Urinary bladder (tissue), 4 donors: Measurements from ENCODE around the gene CD300A. TPM values are rescaled to one million over a fixed set of nuclear protein-coding genes. Genes with fewer than 3 reads are reported as not detected.

Source experiments
- DNase-seq: peaks from one replicate; pipeline ENCODE4 v3.0.0-alpha.2; 2015; ENCODE audit errors: extremely low spot score
- H3K27ac ChIP-seq: one replicate; pipeline ENCODE4 v1.5.1; 2013; ENCODE audit warnings: low read depth, mild to moderate bottlenecking, moderate library complexity
- H3K36me3 ChIP-seq: one replicate; pipeline ENCODE4 v1.6.1; 2013; ENCODE audit warnings: mild to moderate bottlenecking, moderate library complexity; ENCODE audit not compliant: insufficient read depth
- H3K4me1 ChIP-seq: one replicate; pipeline ENCODE4 v1.6.1; 2013; ENCODE audit warnings: mild to moderate bottlenecking, moderate library complexity; ENCODE audit not compliant: insufficient read depth
- H3K4me3 ChIP-seq: one replicate; pipeline ENCODE4 v1.5.1; 2013; ENCODE audit warnings: low read depth, low read length
- WGBS: extraction: QIAGEN DNeasy Blood & Tissue Kit; methylation state at CpG from one replicate; pipeline ENCODE4 v1.1.7; 2013; 5-methylcytosine and 5-hydroxymethylcytosine counted together
- polyA plus RNA-seq: library from polyadenylated mRNA; stranded (reverse); fragments of 200-250 nt; gene quantifications from one replicate; pipeline ENCODE4 v1.2.3, GENCODE V29; 2013
- total RNA-seq: library from RNA; depleted of rRNA; stranded (reverse); fragments of >200 nt; gene quantifications from one replicate; pipeline ENCODE4 v1.2.3, GENCODE V29; 2014
- donor health status: healthy with polysubstance abuse.
- donor health status: healthy.

The CD300A gene
- total and polyA plus RNA-seq, 2 donors: 2.7 to 5.2 TPM

GRCh38 chr17:74431568-74432423, 34.6 kb upstream of the CD300A start, which contains the start of gene GPRC5C:
TSS of gene GPRC5C (plus strand) at chr17:74432088. CDS start at chr17:74439777, 7,689 bp downstream.
- under 1% methylated on average over 81 of the region's 81 CpGs for WGBS
- DNase-seq: peak; percentile 60

DNA sequence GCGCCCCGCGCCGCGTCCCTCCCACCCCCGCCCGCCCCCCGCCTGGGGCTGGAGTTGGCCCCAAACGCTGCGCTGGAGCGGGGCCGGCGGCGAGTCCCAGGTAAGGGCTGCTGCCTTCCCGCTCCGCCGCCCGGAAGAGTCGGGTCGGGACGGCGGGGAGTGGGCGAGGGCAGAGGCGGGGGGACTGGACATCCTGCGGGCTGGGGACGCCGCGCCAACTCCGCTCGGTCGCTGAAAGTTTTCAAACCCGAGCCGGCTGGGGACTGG, 34.1 kb upstream of the CD300A start:
- WGBS: under 1% methylated on average over 33 of the region's 33 CpGs
- H3K4me1 ChIP-seq: no peaks in the 10 kb centered on the region

More at GRCh38 chr17:74431568-74432423, 34.6 kb upstream of the CD300A start, which contains the start of gene GPRC5C:
- peak within 1 kb of the TSS; percentile 80 for H3K4me3 ChIP-seq
- H3K4me1 ChIP-seq: no peaks in the 10 kb centered on the region
- no peaks in the 10 kb centered on the region for H3K36me3 ChIP-seq
- peak within 1 kb of the TSS; percentile 98 for H3K27ac ChIP-seq

DNA sequence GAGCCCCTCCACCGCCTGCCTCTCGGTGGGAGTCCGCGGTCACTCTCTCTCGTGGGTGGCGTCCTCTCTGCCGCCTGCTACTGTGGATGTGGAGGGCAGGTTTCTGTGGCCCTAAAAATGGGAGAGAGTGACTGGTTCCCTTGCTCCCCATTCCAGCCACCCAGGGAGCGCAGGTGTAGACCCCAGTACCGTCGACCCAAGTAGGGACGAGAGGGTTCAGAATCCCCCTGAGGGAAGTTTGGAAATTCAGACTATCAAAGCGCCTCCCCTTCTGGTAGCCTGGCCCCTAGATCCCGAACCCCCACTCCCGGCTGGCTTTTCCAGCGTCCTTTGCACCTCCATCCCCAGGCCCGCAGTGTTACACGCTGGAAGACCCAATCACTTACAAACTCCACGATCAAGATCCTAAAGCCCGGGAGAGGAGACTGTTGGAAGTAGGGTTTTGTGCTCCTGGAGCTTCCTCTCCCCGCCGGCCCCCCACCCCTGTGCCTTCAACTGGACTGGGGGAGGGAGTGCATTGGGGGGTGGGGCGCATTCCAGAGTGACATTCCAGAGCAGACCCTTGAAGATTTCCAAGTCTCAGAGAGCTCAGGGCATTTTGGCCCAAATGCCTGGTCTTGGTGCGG, 33.6 kb upstream of the CD300A start:
- no peak for DNase-seq
- Histone ChIP-seq H3K4me1 (no peaks in the 10 kb centered on the region), H3K4me3 (peak overlapping the region; percentile 80), H3K36me3 (no peaks in the 10 kb centered on the region), H3K27ac (peak overlapping the region; percentile 63)
- WGBS: 17% methylated on average over 23 of the region's 23 CpGs

More for the DNA sequence above, 34.1 kb upstream of the CD300A start:
- peak overlapping the region; percentile 98 for H3K27ac ChIP-seq
- H3K4me3 ChIP-seq: peak overlapping the region; percentile 80
- DNase-seq: no peak
- no peaks in the 10 kb centered on the region for H3K36me3 ChIP-seq

DNA sequence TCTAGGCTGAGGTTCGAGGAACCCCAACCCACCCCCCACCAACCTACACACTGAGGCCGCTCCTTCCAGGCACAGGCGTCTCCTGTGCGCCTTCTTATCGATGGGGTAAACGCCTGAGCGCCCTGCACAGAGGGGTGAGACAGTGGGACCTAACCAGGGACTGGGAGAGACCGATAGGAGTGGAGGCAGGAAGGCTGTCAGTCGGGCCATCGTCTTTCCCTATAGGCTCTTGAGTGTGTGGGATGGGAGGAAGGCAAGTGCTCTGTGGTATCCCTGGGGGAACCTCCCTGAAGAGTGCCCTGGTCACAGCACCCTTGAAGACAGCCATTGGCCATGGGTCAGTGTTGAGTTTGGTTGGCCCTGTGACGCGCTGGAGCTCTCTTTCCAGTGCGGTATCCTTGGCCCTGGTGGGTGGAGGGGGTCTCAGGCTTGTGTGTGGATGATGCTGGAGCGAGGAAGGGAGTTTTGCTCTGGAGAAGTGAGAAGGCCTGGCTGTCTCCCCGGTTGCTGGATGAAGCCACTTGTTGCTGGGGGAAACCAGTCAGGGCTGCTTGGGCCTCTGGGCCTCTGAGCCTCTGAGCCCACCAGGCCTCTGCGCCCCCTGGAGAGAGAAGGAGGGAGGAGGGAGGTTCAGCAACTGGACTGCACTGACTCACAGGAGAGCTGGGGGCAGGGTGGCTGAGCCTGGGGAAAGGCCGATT, 32.9 kb upstream of the CD300A start:
- peak overlapping the region; percentile 26 for H3K27ac ChIP-seq
- no peaks in the 10 kb centered on the region for H3K4me1 ChIP-seq
- no peaks in the 10 kb centered on the region for H3K36me3 ChIP-seq
- H3K4me3 ChIP-seq: peak overlapping the region; percentile 80
- WGBS: 47% methylated on average over 17 of the region's 17 CpGs
- DNase-seq: no peak

GRCh38 chr17:74435775-74436359, 30.6 kb upstream of the CD300A start:
- DNase-seq: no peak
- H3K4me3 ChIP-seq: no peak overlapping the region
- H3K4me1 ChIP-seq: no peaks in the 10 kb centered on the region
- peaks cover 5% of the 10 kb centered on the region for H3K36me3 ChIP-seq
- WGBS: 73% methylated on average over 5 of the region's 5 CpGs
- no peak overlapping the region for H3K27ac ChIP-seq

GRCh38 chr17:74437702-74438101, 28.7 kb upstream of the CD300A start:
- no peak for DNase-seq
- peaks cover 5% of the 10 kb centered on the region for H3K36me3 ChIP-seq
- 76% methylated on average over 3 of the region's 3 CpGs for WGBS
- no peak overlapping the region for H3K4me3 ChIP-seq
- H3K4me1 ChIP-seq: no peaks in the 10 kb centered on the region
- H3K27ac ChIP-seq: no peak overlapping the region

- H3K4me3 ChIP-seq: no peak overlapping the region
- 91% methylated on average over 31 of the region's 31 CpGs for WGBS
- peaks cover 5% of the 10 kb centered on the region for H3K36me3 ChIP-seq
- DNase-seq: no peak
- H3K27ac ChIP-seq: no peak overlapping the region
- no peaks in the 10 kb centered on the region for H3K4me1 ChIP-seq
These were observed 26.5 kb upstream of the CD300A start for GRCh38 chr17:74439691-74440567.

DNA sequence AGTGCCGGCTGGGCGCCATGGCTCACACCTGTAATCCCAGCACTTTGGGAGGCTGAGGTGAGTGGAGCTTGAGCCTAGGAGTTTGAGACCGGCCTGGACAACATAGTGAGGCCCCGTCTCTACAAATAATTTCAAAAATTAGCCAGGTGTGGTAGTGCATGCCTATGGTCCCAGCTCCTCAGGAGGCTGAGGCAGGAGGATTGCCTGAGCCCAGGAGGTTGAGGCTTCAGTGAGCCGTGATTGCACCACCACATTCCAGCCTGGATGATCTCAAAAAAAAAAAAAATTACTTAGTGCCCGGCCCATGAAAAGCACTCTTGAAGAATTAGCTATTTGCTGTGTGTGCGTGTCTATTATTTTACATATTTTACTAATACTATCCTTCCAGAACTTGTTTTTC, 24.9 kb upstream of the CD300A start:
- 94% methylated on average over 7 of the region's 7 CpGs for WGBS
- no peak overlapping the region for H3K27ac ChIP-seq
- H3K4me1 ChIP-seq: no peaks in the 10 kb centered on the region
- DNase-seq: no peak
- H3K36me3 ChIP-seq: peaks cover 5% of the 10 kb centered on the region
- no peak overlapping the region for H3K4me3 ChIP-seq

DNA sequence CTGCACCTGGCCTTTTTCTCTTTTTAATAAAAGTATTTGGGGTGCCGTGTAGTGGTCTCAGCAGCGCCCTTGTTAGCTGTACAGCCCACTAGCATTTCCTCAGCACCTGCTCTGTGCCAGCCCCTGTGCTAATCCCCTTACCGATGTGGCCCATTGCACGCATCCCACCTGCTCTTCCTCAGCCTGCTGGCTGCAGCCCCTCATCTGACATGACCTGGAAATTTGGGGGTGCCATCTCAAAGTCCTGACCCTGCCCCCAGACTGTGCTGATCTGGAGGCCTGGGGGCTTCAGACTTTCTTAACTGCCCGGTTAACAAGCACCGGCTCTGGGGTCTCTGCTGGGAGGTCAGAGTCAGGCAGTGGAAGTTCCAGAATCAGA, 24.2 kb upstream of the CD300A start:
- peak overlapping the region; percentile 71 for H3K27ac ChIP-seq
- 76% methylated on average over 6 of the region's 6 CpGs for WGBS
- H3K4me3 ChIP-seq: no peak overlapping the region
- no peak for DNase-seq
- peaks cover 5% of the 10 kb centered on the region for H3K36me3 ChIP-seq
- no peaks in the 10 kb centered on the region for H3K4me1 ChIP-seq

GRCh38 chr17:74442670-74443515, 23.5 kb upstream of the CD300A start:
- H3K27ac ChIP-seq: peak overlapping the region; percentile 85
- no peaks in the 10 kb centered on the region for H3K4me1 ChIP-seq
- no peak overlapping the region for H3K4me3 ChIP-seq
- 13% methylated on average over 28 of the region's 28 CpGs for WGBS
- H3K36me3 ChIP-seq: peaks cover 5% of the 10 kb centered on the region
- DNase-seq: peak; percentile 83

DNA sequence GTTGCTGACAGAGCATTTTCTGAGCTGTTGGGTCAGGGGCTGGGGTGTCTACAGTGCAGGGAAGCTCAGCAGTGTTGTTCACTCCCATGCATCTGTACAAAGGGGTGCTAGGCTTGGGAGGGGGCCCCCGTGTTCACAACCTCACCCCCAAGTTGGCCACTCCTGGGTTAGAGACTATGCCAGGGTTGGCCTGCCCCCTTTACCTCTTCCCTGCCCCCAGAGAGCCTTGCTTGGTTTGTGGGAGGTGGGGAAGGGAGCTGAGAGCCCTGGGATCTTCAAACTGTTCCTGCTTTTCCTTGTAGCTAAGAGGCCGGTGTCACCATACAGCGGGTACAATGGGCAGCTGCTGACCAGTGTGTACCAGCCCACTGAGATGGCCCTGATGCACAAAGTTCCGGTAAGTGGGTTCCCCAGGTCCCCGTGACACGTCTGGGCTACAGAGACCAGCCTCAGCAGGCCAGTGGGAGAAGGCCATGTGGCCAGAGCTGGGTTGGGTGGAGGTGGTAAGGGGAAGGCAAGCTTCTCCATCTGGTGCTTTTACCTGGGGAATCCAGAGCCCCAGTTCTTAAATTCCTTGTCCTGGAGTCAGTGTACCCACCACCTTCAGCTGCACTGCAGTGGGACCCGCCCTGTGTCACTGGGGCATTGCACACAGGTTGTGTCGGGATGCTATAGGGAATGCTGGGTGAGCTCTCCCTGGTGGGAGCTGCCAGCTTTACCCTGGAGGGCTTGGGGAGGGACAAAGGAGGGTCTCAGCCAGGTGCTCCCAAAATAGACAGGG, 22.7 kb upstream of the CD300A start:
- Histone ChIP-seq H3K27ac (peak overlapping the region; percentile 85), H3K4me1 (no peaks in the 10 kb centered on the region), H3K36me3 (peaks cover 5% of the 10 kb centered on the region), H3K4me3 (no peak overlapping the region)
- no peak for DNase-seq
- 76% methylated on average over 8 of the region's 8 CpGs for WGBS
